ENCODE data around the gene C14orf119. TPM values are rescaled to one million over a fixed set of nuclear protein-coding genes. Genes with fewer than 3 reads are reported as not detected.

C14orf119 gene
- total RNA-seq, 1 experiment from 2014 or later, result 65.1 TPM

GRCh38 chr14:23104591-23105347 is 9.5 kb downstream of the C14orf119 start, which contains the start of gene CIROP:
Gene CIROP, minus strand, starts transcription at chr14:23104989. Its CDS starts 69 bp downstream, at chr14:23104920.
- Histone ChIP-seq H3K18ac (ENCODE audit: insufficient read length, low read depth, low read length) (no peak within 1 kb of the TSS), H2BK15ac (ENCODE audit: low read depth, low read length) (no peak within 1 kb of the TSS; the same call in 1 of the 2 replicates), H3K23ac (ENCODE audit: insufficient read length, low read depth, low read length) (no peak within 1 kb of the TSS), H3K14ac (ENCODE audit: insufficient read depth, low read length) (no peak within 1 kb of the TSS), H2AFZ (ENCODE audit: low read length) (no peak within 1 kb of the TSS), H2BK20ac (ENCODE audit: low read depth, low read length, poor library complexity, severe bottlenecking) (no peak within 1 kb of the TSS), H2AK5ac (ENCODE audit: insufficient read length, low read length) (no peak within 1 kb of the TSS), H3K4me2 (ENCODE audit: insufficient read depth, insufficient read length, low read length) (peak within 1 kb of the TSS; percentile 6), H4K5ac (ENCODE audit: insufficient read length, low read depth, low read length) (no peak within 1 kb of the TSS), H4K20me1 (ENCODE audit: control insufficient read depth, insufficient read depth, insufficient read length) (no peaks in the 10 kb centered on the region), H4K8ac (replicated peaks; ENCODE audit: insufficient read length, low read depth, low read length) (no peak within 1 kb of the TSS), H3K79me1 (ENCODE audit: insufficient read depth, low read depth, low read length, poor library complexity, severe bottlenecking) (no peaks in the 10 kb centered on the region), H2BK120ac (ENCODE audit: low read depth, low read length, poor library complexity, severe bottlenecking) (no peak within 1 kb of the TSS), H3K23me2 (ENCODE audit: insufficient read length, low read depth, low read length, poor library complexity, severe bottlenecking) (no peaks in the 10 kb centered on the region), H3K27me3 (ENCODE audit: insufficient read depth, low read length) (no peaks in the 10 kb centered on the region), H3K79me2 (ENCODE audit: insufficient read depth, low read length) (no peaks in the 10 kb centered on the region), H3K9me3 (ENCODE audit: control insufficient read depth, low read depth, low read length) (no peaks in the 10 kb centered on the region), H3K4me1 (ENCODE audit: insufficient read depth, low read length) (no peaks in the 10 kb centered on the region; the same call in 1 of the 2 replicates), H2BK12ac (ENCODE audit: insufficient read length, low read depth, low read length) (no peak within 1 kb of the TSS), H3K27ac (ENCODE audit: insufficient read length, low read depth, low read length) (no peak within 1 kb of the TSS), H3T11ph (ENCODE audit: low read length) (no peak within 1 kb of the TSS), H3K56ac (ENCODE audit: insufficient read length, low read depth, low read length) (no peak within 1 kb of the TSS), H2BK5ac (ENCODE audit: insufficient read length, low read length) (no peak within 1 kb of the TSS), H3K9ac (ENCODE audit: extremely low read depth, insufficient read length, low read length) (no peak within 1 kb of the TSS), H3K4ac (ENCODE audit: low read depth, low read length) (no peak within 1 kb of the TSS), H4K91ac (ENCODE audit: insufficient read length, low read depth, low read length) (no peak within 1 kb of the TSS)
- Mint-ChIP-seq H3K36me3 (ENCODE audit: insufficient read depth in 1 of 3, low read depth in 3 of 3) (peaks cover 0 to 3% (median 0%) of the 10 kb centered on the region in 3 experiments; a peak in 1 of 7 replicates), H3K9me3 (peaks cover 8 to 9% of the 10 kb centered on the region in 2 experiments), H3K4me3 (peak within 1 kb of the TSS in 1 of 2 experiments; percentile 56; a peak in 3 of 5 replicates), H3K27ac (peak within 1 kb of the TSS in 1 of 3 experiments; percentile 92; a peak in 2 of 7 replicates), H3K27me3 (ENCODE audit: low read depth) (peaks cover 27% of the 10 kb centered on the region), H3K4me1 (peaks cover 45 to 52% of the 10 kb centered on the region in 2 experiments)
- WGBS (ENCODE audit: extremely low coverage, insufficient read length, low lambda C conversion rate), result no CpG with 5 or more reads among the region's 11 CpGs
- no peak for DNase-seq
- TF ChIP-seq, protein P1, sequence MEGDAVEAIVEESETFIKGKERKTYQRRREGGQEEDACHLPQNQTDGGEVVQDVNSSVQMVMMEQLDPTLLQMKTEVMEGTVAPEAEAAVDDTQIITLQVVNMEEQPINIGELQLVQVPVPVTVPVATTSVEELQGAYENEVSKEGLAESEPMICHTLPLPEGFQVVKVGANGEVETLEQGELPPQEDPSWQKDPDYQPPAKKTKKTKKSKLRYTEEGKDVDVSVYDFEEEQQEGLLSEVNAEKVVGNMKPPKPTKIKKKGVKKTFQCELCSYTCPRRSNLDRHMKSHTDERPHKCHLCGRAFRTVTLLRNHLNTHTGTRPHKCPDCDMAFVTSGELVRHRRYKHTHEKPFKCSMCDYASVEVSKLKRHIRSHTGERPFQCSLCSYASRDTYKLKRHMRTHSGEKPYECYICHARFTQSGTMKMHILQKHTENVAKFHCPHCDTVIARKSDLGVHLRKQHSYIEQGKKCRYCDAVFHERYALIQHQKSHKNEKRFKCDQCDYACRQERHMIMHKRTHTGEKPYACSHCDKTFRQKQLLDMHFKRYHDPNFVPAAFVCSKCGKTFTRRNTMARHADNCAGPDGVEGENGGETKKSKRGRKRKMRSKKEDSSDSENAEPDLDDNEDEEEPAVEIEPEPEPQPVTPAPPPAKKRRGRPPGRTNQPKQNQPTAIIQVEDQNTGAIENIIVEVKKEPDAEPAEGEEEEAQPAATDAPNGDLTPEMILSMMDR (conservative IDR thresholded peaks at IDR 0.05), result no peak

Measured in H9 (cell line).